ENCODE results near the gene NPPA.

The NPPA gene

GRCh38 chr1:11857164-11857851, 9.7 kb upstream of the NPPA start:
- no peak overlapping the region for H3K4me3 ChIP-seq (ENCODE audit: low read depth, low read length)
- TF ChIP-seq, protein P1, sequence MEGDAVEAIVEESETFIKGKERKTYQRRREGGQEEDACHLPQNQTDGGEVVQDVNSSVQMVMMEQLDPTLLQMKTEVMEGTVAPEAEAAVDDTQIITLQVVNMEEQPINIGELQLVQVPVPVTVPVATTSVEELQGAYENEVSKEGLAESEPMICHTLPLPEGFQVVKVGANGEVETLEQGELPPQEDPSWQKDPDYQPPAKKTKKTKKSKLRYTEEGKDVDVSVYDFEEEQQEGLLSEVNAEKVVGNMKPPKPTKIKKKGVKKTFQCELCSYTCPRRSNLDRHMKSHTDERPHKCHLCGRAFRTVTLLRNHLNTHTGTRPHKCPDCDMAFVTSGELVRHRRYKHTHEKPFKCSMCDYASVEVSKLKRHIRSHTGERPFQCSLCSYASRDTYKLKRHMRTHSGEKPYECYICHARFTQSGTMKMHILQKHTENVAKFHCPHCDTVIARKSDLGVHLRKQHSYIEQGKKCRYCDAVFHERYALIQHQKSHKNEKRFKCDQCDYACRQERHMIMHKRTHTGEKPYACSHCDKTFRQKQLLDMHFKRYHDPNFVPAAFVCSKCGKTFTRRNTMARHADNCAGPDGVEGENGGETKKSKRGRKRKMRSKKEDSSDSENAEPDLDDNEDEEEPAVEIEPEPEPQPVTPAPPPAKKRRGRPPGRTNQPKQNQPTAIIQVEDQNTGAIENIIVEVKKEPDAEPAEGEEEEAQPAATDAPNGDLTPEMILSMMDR (IDR thresholded peaks at IDR 0.05; ENCODE audit: low read depth, low read length): no peak
- in situ Hi-C loops (cut with HindIII; ENCODE audit: low sequenced_read_pairs): no loop called here
- DNase-seq (ENCODE audit: low read depth, low spot score): no peak

DNA sequence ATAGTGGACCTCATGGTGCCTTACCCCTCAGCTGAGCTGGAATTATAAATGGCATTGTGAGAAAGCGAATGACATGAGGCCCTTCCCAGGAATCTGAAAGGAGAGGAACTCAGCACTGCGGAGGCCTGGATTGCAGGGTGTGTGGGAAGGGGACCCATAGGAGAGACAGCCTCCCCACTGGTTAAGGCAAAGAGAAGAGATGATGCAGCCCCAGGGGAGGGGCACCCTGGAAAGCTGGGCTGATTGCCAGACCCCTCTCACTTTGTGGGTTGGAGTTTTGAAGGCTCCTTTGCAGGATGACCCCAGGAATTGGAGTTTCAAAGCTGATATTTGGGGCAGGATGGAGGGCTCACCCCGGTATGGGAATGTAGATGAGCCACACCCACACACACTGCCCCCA, 9.1 kb upstream of the NPPA start:
- in situ Hi-C loops (cut with HindIII; ENCODE audit: low sequenced_read_pairs): no loop called here
- no peak for DNase-seq (ENCODE audit: low read depth, low spot score)
- TF ChIP-seq, protein P1 (IDR thresholded peaks at IDR 0.05; ENCODE audit: low read depth, low read length): no peak
- H3K4me3 ChIP-seq (ENCODE audit: low read depth, low read length): no peak overlapping the region

GRCh38 chr1:11855430-11855829, 7.8 kb upstream of the NPPA start:
- no peak for DNase-seq (ENCODE audit: low read depth, low spot score)
- H3K4me3 ChIP-seq (ENCODE audit: low read depth, low read length): no peak overlapping the region
- in situ Hi-C loops (cut with HindIII; ENCODE audit: low sequenced_read_pairs): no loop called here
- TF ChIP-seq, protein P1 (IDR thresholded peaks at IDR 0.05; ENCODE audit: low read depth, low read length): no peak

GRCh38 chr1:11854519-11854918, 6.9 kb upstream of the NPPA start:
- TF ChIP-seq, protein P1 (IDR thresholded peaks at IDR 0.05; ENCODE audit: low read depth, low read length): no peak
- in situ Hi-C loops (cut with HindIII; ENCODE audit: low sequenced_read_pairs): no loop called here
- DNase-seq (ENCODE audit: low read depth, low spot score): no peak
- H3K4me3 ChIP-seq (ENCODE audit: low read depth, low read length): no peak overlapping the region

DNA sequence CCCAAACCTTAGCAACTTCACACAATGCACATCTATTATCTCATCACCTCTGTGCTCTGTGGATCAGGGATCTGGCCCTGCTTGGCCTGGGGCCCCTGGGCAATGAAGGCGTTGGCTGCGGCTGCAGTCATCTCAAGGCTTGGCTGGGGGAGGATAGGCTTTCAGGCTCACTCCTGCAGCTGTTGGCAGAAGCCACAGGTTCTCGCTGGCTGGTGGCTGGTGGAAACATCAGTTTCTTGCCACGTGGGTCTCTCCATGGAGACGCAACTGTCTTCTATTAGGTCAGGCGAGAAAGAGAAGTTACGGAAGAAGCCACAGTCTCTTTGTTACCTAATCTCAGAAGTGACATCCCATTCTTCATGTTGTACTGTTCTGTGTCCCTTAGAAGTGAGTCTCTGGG, 3.6 kb upstream of the NPPA start:
- H3K4me3 ChIP-seq (ENCODE audit: low read depth, low read length): no peak overlapping the region
- TF ChIP-seq, protein P1 (IDR thresholded peaks at IDR 0.05; ENCODE audit: low read depth, low read length): no peak
- no peak for DNase-seq (ENCODE audit: low read depth, low spot score)
- in situ Hi-C loops (cut with HindIII; ENCODE audit: low sequenced_read_pairs): no loop called here

- TF ChIP-seq, protein P1 (IDR thresholded peaks at IDR 0.05; ENCODE audit: low read depth, low read length): no peak
- in situ Hi-C loops (cut with HindIII; ENCODE audit: low sequenced_read_pairs): no loop called here
- no peak for DNase-seq (ENCODE audit: low read depth, low spot score)
- no peak overlapping the region for H3K4me3 ChIP-seq (ENCODE audit: low read depth, low read length)
These were observed 2.6 kb upstream of the NPPA start for GRCh38 chr1:11850156-11850555.
